GM23338 (cell line): Measurements from ENCODE around the gene TBC1D5. TPM values are rescaled to one million over a fixed set of nuclear protein-coding genes. Genes with fewer than 3 reads are reported as not detected.

Experiments used
- ATAC-seq: fragments of 200-7000 bp; cut with Tn5 transposase; 3 replicates; pipeline ENCODE4 v1.9.1; 2020
- DNase-seq: peaks from one replicate; pipeline ENCODE4 v3.0.0-alpha.2; 2015; ENCODE audit warnings: low spot score
- H2AFZ ChIP-seq: fragments of 200-600 bp; sonication (generic); 2 replicates; pipeline ENCODE4 v1.8.0; 2016; ENCODE audit warnings: antibody characterized with exemption, mild to moderate bottlenecking, moderate library complexity
- H3F3A ChIP-seq: fragments of 200-600 bp; sonication (generic); replicated peaks from 2 replicates; pipeline ENCODE4 v1.8.0; 2017; ENCODE audit warnings: antibody characterized with exemption, mixed run types, low read depth
- H3K27ac ChIP-seq: fragments of 200-600 bp; sonication (generic); 2 replicates; pipeline ENCODE4 v1.6.1; 2016; ENCODE audit warnings: low read depth
- H3K27me3 ChIP-seq: fragments of 200-600 bp; sonication (generic); 2 replicates; pipeline ENCODE4 v1.8.0; 2016; ENCODE audit warnings: mild to moderate bottlenecking, mixed run types, moderate library complexity; ENCODE audit not compliant: insufficient read depth
- H3K36me3 ChIP-seq: fragments of 200-600 bp; sonication (generic); 2 replicates; pipeline ENCODE4 v1.8.0; 2016; ENCODE audit warnings: mild to moderate bottlenecking; ENCODE audit not compliant: insufficient read depth
- H3K4me1 ChIP-seq: fragments of 200-600 bp; sonication (generic); 2 replicates; pipeline ENCODE4 v1.8.0; 2016; ENCODE audit warnings: mild to moderate bottlenecking, moderate library complexity; ENCODE audit not compliant: insufficient read depth
- H3K4me2 ChIP-seq: fragments of 200-600 bp; sonication (generic); 2 replicates; pipeline ENCODE4 v1.7.1; 2017; ENCODE audit warnings: mixed run types
- H3K4me3 ChIP-seq: fragments of 200-600 bp; sonication (generic); 2 replicates; pipeline ENCODE4 v1.6.1; 2016; ENCODE audit warnings: mixed run types
- H3K79me2 ChIP-seq: fragments of 200-600 bp; sonication (generic); replicated peaks from 2 replicates; pipeline ENCODE4 v1.8.0; 2017; ENCODE audit warnings: mild to moderate bottlenecking; ENCODE audit not compliant: insufficient read depth
- H3K9me2 ChIP-seq: fragments of 200-600 bp; sonication (generic); 2 replicates; pipeline ENCODE4 v1.8.0; 2017; ENCODE audit not compliant: insufficient read depth
- H4K20me1 ChIP-seq: fragments of 200-600 bp; sonication (generic); replicated peaks from 2 replicates; pipeline ENCODE4 v1.8.0; 2017; ENCODE audit warnings: mild to moderate bottlenecking; ENCODE audit not compliant: insufficient read depth
- H3K27ac Mint-ChIP-seq: 2 replicates; pipeline ENCODE4 v1.8.0; 2020; ENCODE audit warnings: inconsistent platforms, mild to moderate bottlenecking, moderate library complexity, mixed read lengths
- H3K27me3 Mint-ChIP-seq: 3 replicates; pipeline ENCODE4 v1.8.0; 2022; ENCODE audit warnings: low read depth, mild to moderate bottlenecking, moderate library complexity, mixed read lengths, inconsistent platforms; ENCODE audit not compliant: insufficient read depth, poor library complexity
- H3K36me3 Mint-ChIP-seq: 3 replicates; pipeline ENCODE4 v1.8.0; 2021; ENCODE audit warnings: low read depth, mild to moderate bottlenecking, inconsistent platforms, moderate library complexity, mixed read lengths
- H3K4me1 Mint-ChIP-seq: 3 replicates; pipeline ENCODE4 v1.8.0; 2020; ENCODE audit warnings: mild to moderate bottlenecking, inconsistent platforms, mixed read lengths
- H3K4me3 Mint-ChIP-seq: 3 replicates; pipeline ENCODE4 v1.8.0; 2021; ENCODE audit warnings: moderate library complexity, mild to moderate bottlenecking, inconsistent platforms, mixed read lengths
- H3K9me3 Mint-ChIP-seq: 3 replicates; pipeline ENCODE4 v1.8.0; 2020; ENCODE audit warnings: moderate library complexity, mild to moderate bottlenecking, inconsistent platforms, mixed read lengths
- ETS1 ChIP-seq: IDR thresholded peaks from 2 replicates; pipeline ENCODE4 v1.6.1; 2016; ENCODE audit warnings: antibody characterized with exemption
- EZH2 ChIP-seq: fragments of 200-600 bp; sonication (generic); IDR thresholded peaks from one replicate; pipeline ENCODE4 v1.8.0; 2017; ENCODE audit warnings: antibody characterized with exemption, mild to moderate bottlenecking, low read depth; ENCODE audit not compliant: unreplicated experiment
- EZH2phosphoT487 ChIP-seq: fragments of 200-600 bp; sonication (generic); IDR thresholded peaks from one replicate; pipeline ENCODE4 v1.8.1; 2018; ENCODE audit warnings: antibody characterized with exemption; ENCODE audit not compliant: unreplicated experiment
- NANOG ChIP-seq: IDR thresholded peaks from 2 replicates; pipeline ENCODE4 v1.6.1; 2016; ENCODE audit warnings: antibody characterized with exemption, borderline replicate concordance
- STAT1 ChIP-seq: IDR thresholded peaks from one replicate; pipeline ENCODE4 v1.6.1; 2016; ENCODE audit warnings: antibody characterized with exemption; ENCODE audit not compliant: unreplicated experiment
- ZNF331 ChIP-seq: fragments of 250-450 bp; sonication (Bioruptor Pico); IDR thresholded peaks from 2 replicates; pipeline ENCODE4 v1.5.0; 2020; ENCODE audit warnings: low read depth, mild to moderate bottlenecking, moderate library complexity
- ZNF462 ChIP-seq: fragments of 250-450 bp; sonication (Bioruptor Pico); IDR thresholded peaks from 2 replicates; pipeline ENCODE4 v1.5.0; 2020; ENCODE audit warnings: mild to moderate bottlenecking, moderate library complexity
- polyA plus RNA-seq: library from polyadenylated mRNA; unstranded; fragments of >200 nt; fragmentation: Nextera tagmentation; extraction: Ambion mirVana; gene quantifications from 2 replicates; pipeline ENCODE4 v1.2.1, GENCODE V29; 2016
- total RNA-seq: library from RNA; depleted of rRNA; stranded (reverse); fragments of >200 nt; shearing (Covaris generic); gene quantifications from 2 replicates; pipeline ENCODE4 v1.2.3, GENCODE V29; 2014

The TBC1D5 gene
- total and polyA plus RNA-seq, 2 experiments from 2014 or later: 21.8 to 48.1 TPM

GRCh38 chr3:17672506-17672905, 69.9 kb downstream of the TBC1D5 start:
- H3K27me3 ChIP-seq: no peaks in the 10 kb centered on the region
- H3K79me2 ChIP-seq: peaks cover 6% of the 10 kb centered on the region; the same call in 1 of the 2 replicates
- no peaks in the 10 kb centered on the region for H4K20me1 ChIP-seq
- Mint-ChIP-seq H3K27me3 (no peaks in the 10 kb centered on the region), H3K9me3 (no peaks in the 10 kb centered on the region; the same call in 2 of the 3 replicates), H3K4me1 (peaks cover 4% of the 10 kb centered on the region; the same call in 2 of the 3 replicates), H3K36me3 (no peaks in the 10 kb centered on the region), H3K27ac (no peak overlapping the region), H3K4me3 (no peak overlapping the region)
- H3K27ac ChIP-seq: no peak overlapping the region
- H3K4me1 ChIP-seq: no peaks in the 10 kb centered on the region
- no peak overlapping the region for H3K4me3 ChIP-seq
- H3K9me2 ChIP-seq: no peaks in the 10 kb centered on the region
- no peak overlapping the region for H2AFZ ChIP-seq
- H3F3A ChIP-seq: no peaks in the 10 kb centered on the region
- H3K36me3 ChIP-seq: no peaks in the 10 kb centered on the region
- no peak for DNase-seq
- ATAC-seq: no peak
- TF ChIP-seq ZNF462 (CRISPR knock-in tag) (no peak), NANOG (no peak), EZH2 (no peak)
- no peak overlapping the region for H3K4me2 ChIP-seq

- H3K27me3 Mint-ChIP-seq: no peaks in the 10 kb centered on the region
- H3K9me3 Mint-ChIP-seq: no peaks in the 10 kb centered on the region
- no peaks in the 10 kb centered on the region for H3K36me3 ChIP-seq
- ATAC-seq (no peak), DNase-seq (no peak)
- no peak overlapping the region for H3K27ac Mint-ChIP-seq
- H4K20me1 ChIP-seq: no peaks in the 10 kb centered on the region
- H3K4me2 ChIP-seq: no peak overlapping the region
- TF ChIP-seq EZH2phosphoT487: no peak
- TF ChIP-seq STAT1: no peak
- no peak for TF ChIP-seq ZNF331 (CRISPR knock-in tag)
- no peak for TF ChIP-seq ETS1
- no peaks in the 10 kb centered on the region for H3K4me1 ChIP-seq
- H3K4me3 Mint-ChIP-seq: no peak overlapping the region
- no peaks in the 10 kb centered on the region for H3F3A ChIP-seq
- no peak overlapping the region for H3K4me3 ChIP-seq
- H3K79me2 ChIP-seq: no peaks in the 10 kb centered on the region; the same call in 1 of the 2 replicates
- H3K9me2 ChIP-seq: no peaks in the 10 kb centered on the region
- H3K36me3 Mint-ChIP-seq: no peaks in the 10 kb centered on the region
- peaks cover 4% of the 10 kb centered on the region; the same call in 2 of the 3 replicates for H3K4me1 Mint-ChIP-seq
- no peaks in the 10 kb centered on the region for H3K27me3 ChIP-seq
- H2AFZ ChIP-seq: no peak overlapping the region
- no peak overlapping the region for H3K27ac ChIP-seq
Measured at GRCh38 chr3:17670749-17671148, 71.7 kb downstream of the TBC1D5 start.
